ENCODE results near the gene TRIM47. TPM values are rescaled to one million over a fixed set of nuclear protein-coding genes. Genes with fewer than 3 reads are reported as not detected.

The TRIM47 gene
- total and polyA plus RNA-seq, 2 experiments from 2014 or later, result 2.9 to 4.6 TPM

DNA sequence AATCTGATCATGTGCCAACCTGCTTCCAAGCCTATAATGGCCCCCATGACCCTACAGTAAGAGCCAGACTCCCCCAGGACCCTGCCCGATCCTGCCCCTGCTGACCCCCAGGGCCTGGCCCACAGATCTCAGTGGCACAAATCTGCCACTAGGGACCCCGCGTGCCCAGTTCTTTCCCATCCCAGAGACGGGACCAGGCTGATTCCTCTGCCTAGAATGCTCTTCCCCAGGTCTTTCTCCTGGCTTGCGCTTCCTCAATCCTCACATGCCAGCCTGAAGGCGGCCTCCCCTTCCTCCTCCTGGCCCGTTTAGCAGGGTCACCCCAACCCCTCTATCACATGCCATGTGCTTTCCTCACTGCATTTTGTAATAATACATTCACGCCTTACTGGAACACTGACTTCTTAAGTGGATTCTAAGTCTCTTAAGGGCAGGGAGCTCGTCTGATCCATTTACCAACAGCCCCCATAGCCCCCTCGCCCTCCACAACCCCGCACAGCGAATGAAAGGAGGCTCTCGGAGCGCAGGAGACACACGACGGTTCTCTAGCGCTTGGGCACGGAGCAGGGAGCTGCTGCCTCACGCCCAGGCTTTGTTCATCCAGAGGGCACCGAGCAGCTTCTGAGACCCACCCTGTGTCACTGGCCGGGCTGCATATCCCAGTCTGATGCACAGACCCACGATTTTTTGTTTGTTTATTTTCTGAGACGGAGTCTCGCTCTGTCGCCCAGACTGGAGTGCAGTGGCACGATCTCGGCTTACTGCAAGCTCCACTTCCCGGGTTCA, 17.2 kb upstream of the TRIM47 start:
- Histone ChIP-seq H3K4me1 (ENCODE audit: low read depth) (peaks cover 8% of the 10 kb centered on the region), H3K4me3 (peak overlapping the region; percentile 79), H3K36me3 (peaks cover 19% of the 10 kb centered on the region), H3K27me3 (no peaks in the 10 kb centered on the region), H3K9me3 (ENCODE audit: low read depth) (no peaks in the 10 kb centered on the region), H3K27ac (no peak overlapping the region)
- TF ChIP-seq, protein P1, sequence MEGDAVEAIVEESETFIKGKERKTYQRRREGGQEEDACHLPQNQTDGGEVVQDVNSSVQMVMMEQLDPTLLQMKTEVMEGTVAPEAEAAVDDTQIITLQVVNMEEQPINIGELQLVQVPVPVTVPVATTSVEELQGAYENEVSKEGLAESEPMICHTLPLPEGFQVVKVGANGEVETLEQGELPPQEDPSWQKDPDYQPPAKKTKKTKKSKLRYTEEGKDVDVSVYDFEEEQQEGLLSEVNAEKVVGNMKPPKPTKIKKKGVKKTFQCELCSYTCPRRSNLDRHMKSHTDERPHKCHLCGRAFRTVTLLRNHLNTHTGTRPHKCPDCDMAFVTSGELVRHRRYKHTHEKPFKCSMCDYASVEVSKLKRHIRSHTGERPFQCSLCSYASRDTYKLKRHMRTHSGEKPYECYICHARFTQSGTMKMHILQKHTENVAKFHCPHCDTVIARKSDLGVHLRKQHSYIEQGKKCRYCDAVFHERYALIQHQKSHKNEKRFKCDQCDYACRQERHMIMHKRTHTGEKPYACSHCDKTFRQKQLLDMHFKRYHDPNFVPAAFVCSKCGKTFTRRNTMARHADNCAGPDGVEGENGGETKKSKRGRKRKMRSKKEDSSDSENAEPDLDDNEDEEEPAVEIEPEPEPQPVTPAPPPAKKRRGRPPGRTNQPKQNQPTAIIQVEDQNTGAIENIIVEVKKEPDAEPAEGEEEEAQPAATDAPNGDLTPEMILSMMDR (IDR thresholded peaks at IDR 0.05; ENCODE audit: low read depth, low read length), result peak; percentile 30
- DNase-seq (ENCODE audit: low read depth in 1 of 2, low spot score in 1 of 2), result peak in 1 of 2 donors; percentile 28

DNA sequence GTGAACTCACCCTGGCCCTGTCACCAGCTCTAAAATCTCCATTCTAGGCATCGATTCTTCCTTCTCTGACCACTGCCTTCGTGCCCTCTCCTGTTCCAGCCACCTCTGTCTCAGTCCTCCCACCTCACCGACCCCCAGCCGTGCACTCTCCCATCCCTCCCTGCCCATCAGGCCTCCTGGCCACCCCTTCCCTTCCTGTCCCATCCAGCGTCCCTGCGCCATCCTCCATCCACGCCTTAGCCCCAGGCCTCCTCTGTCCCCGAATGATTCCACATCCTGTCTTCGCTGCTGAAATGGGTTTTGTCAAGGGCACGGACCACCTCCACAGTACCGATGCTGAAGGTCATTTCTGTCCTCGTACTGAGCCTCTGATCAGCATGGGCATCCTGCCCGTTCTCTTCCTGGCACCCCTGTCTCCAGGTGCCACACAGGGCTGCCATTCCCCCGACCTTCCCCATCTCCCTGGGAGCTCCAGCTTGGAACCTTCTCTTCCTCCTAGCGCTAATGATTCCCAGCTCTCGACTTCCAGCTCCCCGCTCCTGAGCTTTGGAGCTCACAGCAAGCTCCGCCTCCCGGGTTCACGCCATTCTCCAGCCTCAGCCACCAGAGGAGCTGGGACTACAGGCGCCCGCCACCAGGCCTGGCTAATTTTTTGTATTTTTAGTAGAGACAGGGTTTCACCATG, 15.8 kb upstream of the TRIM47 start:
- H3K27ac ChIP-seq, result no peak overlapping the region
- TF ChIP-seq, protein P1 (IDR thresholded peaks at IDR 0.05; ENCODE audit: low read depth, low read length), result no peak
- H3K36me3 ChIP-seq, result peaks cover 10% of the 10 kb centered on the region
- no peak overlapping the region for H3K4me3 ChIP-seq
- peaks cover 8% of the 10 kb centered on the region for H3K4me1 ChIP-seq (ENCODE audit: low read depth)
- no peaks in the 10 kb centered on the region for H3K9me3 ChIP-seq (ENCODE audit: low read depth)
- no peaks in the 10 kb centered on the region for H3K27me3 ChIP-seq
- DNase-seq (ENCODE audit: low read depth in 1 of 2, low spot score in 1 of 2), result no peak

DNA sequence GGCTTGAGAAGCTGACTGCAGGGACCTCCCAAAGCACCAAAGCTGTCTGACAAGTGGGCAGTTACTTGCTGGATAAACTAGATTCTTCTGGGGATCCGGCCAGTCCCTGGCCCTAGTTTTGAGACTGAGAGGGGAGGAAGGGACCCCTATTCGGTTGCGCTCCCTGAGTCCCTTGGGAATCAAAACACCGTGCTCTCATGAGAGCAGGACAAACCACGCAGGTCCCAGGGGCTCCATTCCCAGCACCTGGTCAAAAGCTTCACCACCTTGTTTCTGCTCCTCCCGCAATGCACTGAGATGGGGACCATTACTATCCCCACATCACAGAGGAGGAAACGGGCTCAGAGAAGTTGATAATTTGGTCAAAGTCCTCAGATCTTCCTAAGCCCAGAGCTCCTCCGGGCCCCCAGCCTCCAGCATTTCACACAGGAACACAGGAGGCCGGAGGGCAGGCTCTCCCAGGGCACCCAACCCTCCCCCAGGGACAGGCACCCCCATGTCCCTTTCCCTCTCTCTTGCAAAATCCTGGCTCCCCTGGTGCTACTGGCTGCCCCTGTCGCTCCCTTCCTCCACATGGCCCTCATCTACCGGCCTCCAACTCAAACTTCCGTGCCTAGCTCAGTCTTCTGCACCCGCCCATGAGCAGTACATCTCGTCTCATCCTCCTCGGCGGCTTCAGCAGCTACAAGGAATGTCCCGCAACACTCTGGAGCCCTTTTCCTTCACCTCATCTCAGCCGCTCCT, 15.1 kb upstream of the TRIM47 start:
- no peak overlapping the region for H3K27ac ChIP-seq
- TF ChIP-seq, protein P1 (IDR thresholded peaks at IDR 0.05; ENCODE audit: low read depth, low read length), result no peak
- no peaks in the 10 kb centered on the region for H3K27me3 ChIP-seq
- DNase-seq (ENCODE audit: low read depth in 1 of 2, low spot score in 1 of 2), result no peak
- no peak overlapping the region for H3K4me3 ChIP-seq
- peaks cover 5% of the 10 kb centered on the region for H3K36me3 ChIP-seq
- H3K4me1 ChIP-seq (ENCODE audit: low read depth), result peaks cover 8% of the 10 kb centered on the region
- H3K9me3 ChIP-seq (ENCODE audit: low read depth), result no peaks in the 10 kb centered on the region

DNA sequence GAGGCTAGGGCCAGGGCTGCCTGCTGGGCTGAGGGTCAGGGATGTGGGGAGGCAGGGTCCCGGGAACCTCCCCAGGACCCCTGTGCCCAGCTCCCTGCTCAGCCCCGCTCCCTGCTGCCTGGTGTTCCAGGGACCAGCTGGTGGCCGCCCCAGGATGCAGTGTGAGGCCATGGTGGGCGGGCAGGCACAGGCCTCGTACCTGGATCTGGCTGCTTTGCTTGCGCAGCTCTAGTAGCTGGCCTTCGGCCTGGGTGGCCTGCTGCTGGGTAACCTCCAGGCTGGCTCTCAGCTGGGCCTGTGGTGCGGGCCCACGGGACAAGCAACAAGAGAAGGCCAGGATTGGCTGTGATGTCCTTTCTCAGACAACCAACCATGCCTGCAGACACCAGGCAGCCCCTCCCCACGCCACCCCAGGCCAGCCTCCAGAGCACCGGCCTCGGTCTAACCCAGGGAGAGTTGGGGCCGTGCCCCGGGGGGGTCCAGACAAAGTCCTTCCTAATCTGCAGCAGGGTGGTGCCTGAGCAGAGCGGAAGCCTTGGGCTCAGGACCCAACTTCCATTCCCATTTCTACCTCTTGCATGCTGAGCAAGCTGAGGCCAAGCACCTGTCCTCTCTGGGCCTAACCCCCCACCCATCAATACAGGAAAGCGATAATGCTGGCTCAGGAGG, 14.3 kb upstream of the TRIM47 start:
- H3K4me3 ChIP-seq, result no peak overlapping the region
- H3K9me3 ChIP-seq (ENCODE audit: low read depth), result no peaks in the 10 kb centered on the region
- H3K36me3 ChIP-seq, result no peaks in the 10 kb centered on the region
- no peak for DNase-seq (ENCODE audit: low read depth in 1 of 2, low spot score in 1 of 2)
- no peaks in the 10 kb centered on the region for H3K27me3 ChIP-seq
- H3K27ac ChIP-seq, result no peak overlapping the region
- TF ChIP-seq, protein P1 (IDR thresholded peaks at IDR 0.05; ENCODE audit: low read depth, low read length), result no peak
- peaks cover 8% of the 10 kb centered on the region for H3K4me1 ChIP-seq (ENCODE audit: low read depth)
